ENCODE measurements around the gene COL25A1.

DNA sequence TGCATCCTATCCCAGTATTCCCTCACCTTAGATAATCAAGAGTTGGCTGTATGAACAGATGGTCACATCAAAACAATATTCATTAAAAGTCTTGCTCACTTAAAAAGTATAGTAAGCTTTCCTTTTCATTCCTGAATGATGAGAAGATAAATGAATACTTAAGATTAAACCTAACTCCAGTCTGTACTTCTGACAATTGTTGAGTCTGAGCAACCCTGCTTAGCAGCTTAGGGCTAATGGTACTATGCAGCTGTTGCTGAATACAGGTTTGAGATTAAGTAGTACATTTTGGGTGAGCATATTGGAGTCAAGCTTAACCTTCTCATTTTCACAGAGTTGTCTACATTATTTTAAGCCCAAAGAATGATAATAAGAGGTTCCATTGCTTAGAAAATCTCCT, 417.9 kb downstream of the COL25A1 start:
- TF ChIP-seq ZNF274 (IDR thresholded peaks at IDR 0.05; ENCODE audit: low read depth, low read length) (no peak), YY1 (IDR thresholded peaks at IDR 0.05; ENCODE audit: insufficient read depth, insufficient read length) (no peak)

All from NT2/D1 (cell line).